ENCODE data around the gene C17orf50. TPM values are rescaled to one million over a fixed set of nuclear protein-coding genes. Genes with fewer than 3 reads are reported as not detected.

Gene C17orf50
- total RNA-seq, 1 donor from 2014 or later, result not detected

DNA sequence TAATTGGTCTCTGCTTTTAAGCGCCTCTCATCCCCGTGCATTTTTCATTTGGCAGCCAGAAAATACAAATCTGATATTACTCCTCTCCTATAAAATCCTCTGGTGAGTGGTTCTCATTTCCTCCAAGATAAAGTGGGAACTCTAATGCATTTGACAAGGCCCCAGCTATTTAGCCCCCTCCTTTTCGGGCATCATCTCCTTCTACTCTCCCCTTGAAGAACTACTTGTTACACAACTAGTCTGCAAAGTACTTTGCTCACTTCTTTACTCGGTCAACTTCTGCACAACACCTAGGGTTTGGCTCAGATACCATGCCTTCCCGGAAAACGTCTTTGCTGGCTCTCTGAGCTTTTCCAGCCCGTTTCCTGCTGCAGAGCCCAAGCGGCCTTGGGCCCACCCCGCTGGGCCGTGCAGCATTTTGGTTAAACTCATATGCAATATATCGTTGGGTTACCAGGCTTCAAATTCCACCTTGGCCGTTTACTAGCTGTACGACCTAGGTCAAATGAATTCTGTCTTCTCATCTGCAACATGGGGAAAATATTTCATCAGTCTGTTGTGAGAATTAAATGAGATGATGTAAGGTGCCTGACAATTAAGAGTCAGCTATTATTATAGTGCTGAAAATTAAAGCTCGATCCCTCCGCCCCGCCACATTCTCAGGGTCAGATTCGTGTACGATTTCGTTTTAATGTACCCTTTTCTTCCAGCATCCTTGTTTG is 47.7 kb downstream of the C17orf50 start:
- Histone ChIP-seq H3K4me1 (ENCODE audit: control insufficient read depth in 3 of 3, insufficient read depth in 3 of 3, low read length in 3 of 3) (peaks cover 13 to 23% (median 21%) of the 10 kb centered on the region in 3 donors), H3K36me3 (ENCODE audit: control insufficient read depth in 3 of 3, insufficient read depth in 3 of 3, low read length in 3 of 3) (no peaks in the 10 kb centered on the region), H3K9me3 (ENCODE audit: control insufficient read depth in 3 of 3, low read length in 3 of 3) (no peaks in the 10 kb centered on the region), H3K27me3 (ENCODE audit: control insufficient read depth in 3 of 3, insufficient read depth in 3 of 3, low read length in 3 of 3) (no peaks in the 10 kb centered on the region), H3K9ac (ENCODE audit: low read depth in 1 of 3, low read length in 3 of 3) (peak overlapping the region; percentile 95 to 98 (median 96)), H3K4me3 (ENCODE audit: low read length in 3 of 3) (peak overlapping the region; percentile 92 to 99 (median 99)), H3K27ac (ENCODE audit: low read depth, low read length) (peak overlapping the region; percentile 91)

- H3K27me3 ChIP-seq (ENCODE audit: control insufficient read depth in 3 of 3, insufficient read depth in 3 of 3, low read length in 3 of 3), result no peaks in the 10 kb centered on the region
- H3K4me3 ChIP-seq (ENCODE audit: low read length in 3 of 3), result peak within 1 kb of the TSS; percentile 99
- no peaks in the 10 kb centered on the region for H3K36me3 ChIP-seq (ENCODE audit: control insufficient read depth in 3 of 3, insufficient read depth in 3 of 3, low read length in 3 of 3)
- H3K4me1 ChIP-seq (ENCODE audit: control insufficient read depth in 3 of 3, insufficient read depth in 3 of 3, low read length in 3 of 3), result peaks cover 13 to 23% (median 21%) of the 10 kb centered on the region in 3 donors
- H3K27ac ChIP-seq (ENCODE audit: low read depth, low read length), result peak within 1 kb of the TSS; percentile 91
- H3K9me3 ChIP-seq (ENCODE audit: control insufficient read depth in 3 of 3, low read length in 3 of 3), result no peaks in the 10 kb centered on the region
- H3K9ac ChIP-seq (ENCODE audit: low read depth in 1 of 3, low read length in 3 of 3), result peak within 1 kb of the TSS; percentile 95 to 98 (median 96)
Measured at GRCh38 chr17:35808962-35809854, 48.5 kb downstream of the C17orf50 start, which contains the start of gene TAF15. TSS of gene TAF15 (plus strand) at chr17:35809484. CDS start at chr17:35809570, 86 bp downstream.

- Histone ChIP-seq H3K4me3 (ENCODE audit: low read length in 3 of 3) (peak overlapping the region; percentile 99), H3K4me1 (ENCODE audit: control insufficient read depth in 3 of 3, insufficient read depth in 3 of 3, low read length in 3 of 3) (peaks cover 13 to 23% (median 21%) of the 10 kb centered on the region in 3 donors), H3K9ac (ENCODE audit: low read depth in 1 of 3, low read length in 3 of 3) (peak overlapping the region; percentile 95 to 98 (median 96)), H3K27me3 (ENCODE audit: control insufficient read depth in 3 of 3, insufficient read depth in 3 of 3, low read length in 3 of 3) (no peaks in the 10 kb centered on the region), H3K27ac (ENCODE audit: low read depth, low read length) (peak overlapping the region; percentile 91), H3K36me3 (ENCODE audit: control insufficient read depth in 3 of 3, insufficient read depth in 3 of 3, low read length in 3 of 3) (no peaks in the 10 kb centered on the region), H3K9me3 (ENCODE audit: control insufficient read depth in 3 of 3, low read length in 3 of 3) (no peaks in the 10 kb centered on the region)
Measured at GRCh38 chr17:35809855-35810461, 49.3 kb downstream of the C17orf50 start.

DNA sequence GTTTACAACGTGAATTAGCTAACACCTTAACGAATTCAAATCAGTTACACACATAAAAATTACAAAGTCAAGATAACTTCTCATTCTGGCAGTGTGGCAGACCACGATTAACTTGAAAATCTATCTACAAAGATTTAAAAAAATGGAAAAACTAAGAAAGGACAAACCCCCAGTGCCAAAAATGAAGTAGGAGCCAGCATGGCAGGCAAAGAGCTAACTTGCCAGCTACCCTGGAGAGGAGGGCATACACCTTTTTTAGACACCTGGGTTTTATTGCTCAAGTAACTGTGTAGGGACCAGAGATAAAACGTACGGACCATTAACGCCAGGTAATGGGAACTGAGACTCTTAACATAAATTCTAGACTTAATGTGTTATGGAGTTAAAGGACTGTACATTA is 51.1 kb downstream of the C17orf50 start:
- H3K27ac ChIP-seq (ENCODE audit: low read depth, low read length), result no peak overlapping the region
- H3K27me3 ChIP-seq (ENCODE audit: control insufficient read depth in 3 of 3, insufficient read depth in 3 of 3, low read length in 3 of 3), result no peaks in the 10 kb centered on the region
- peaks cover 13 to 25% (median 23%) of the 10 kb centered on the region in 3 donors for H3K4me1 ChIP-seq (ENCODE audit: control insufficient read depth in 3 of 3, insufficient read depth in 3 of 3, low read length in 3 of 3)
- no peak overlapping the region for H3K4me3 ChIP-seq (ENCODE audit: low read length in 3 of 3)
- no peak overlapping the region for H3K9ac ChIP-seq (ENCODE audit: low read depth in 1 of 3, low read length in 3 of 3)
- peaks cover 0 to 4% (median 0%) of the 10 kb centered on the region in 3 donors for H3K36me3 ChIP-seq (ENCODE audit: control insufficient read depth in 3 of 3, insufficient read depth in 3 of 3, low read length in 3 of 3)
- no peaks in the 10 kb centered on the region for H3K9me3 ChIP-seq (ENCODE audit: control insufficient read depth in 3 of 3, low read length in 3 of 3)

- peaks cover 13 to 25% (median 23%) of the 10 kb centered on the region in 3 donors for H3K4me1 ChIP-seq (ENCODE audit: control insufficient read depth in 3 of 3, insufficient read depth in 3 of 3, low read length in 3 of 3)
- H3K27me3 ChIP-seq (ENCODE audit: control insufficient read depth in 3 of 3, insufficient read depth in 3 of 3, low read length in 3 of 3), result no peaks in the 10 kb centered on the region
- H3K27ac ChIP-seq (ENCODE audit: low read depth, low read length), result no peak overlapping the region
- no peak overlapping the region for H3K9ac ChIP-seq (ENCODE audit: low read depth in 1 of 3, low read length in 3 of 3)
- H3K36me3 ChIP-seq (ENCODE audit: control insufficient read depth in 3 of 3, insufficient read depth in 3 of 3, low read length in 3 of 3), result peaks cover 0 to 4% (median under 1%) of the 10 kb centered on the region in 3 donors
- H3K4me3 ChIP-seq (ENCODE audit: low read length in 3 of 3), result no peak overlapping the region
- no peaks in the 10 kb centered on the region for H3K9me3 ChIP-seq (ENCODE audit: control insufficient read depth in 3 of 3, low read length in 3 of 3)
Measured at GRCh38 chr17:35812456-35812855, 51.8 kb downstream of the C17orf50 start.

Other genes with a start within 250 kb of the C17orf50 start
- 0.52 TPM for gene SLFN12L, start 223.2 kb upstream of the C17orf50 start, total RNA-seq
- 1.0 TPM for gene SLFN14, start 200.1 kb upstream of the C17orf50 start, total RNA-seq
- gene PEX12, start 182.3 kb upstream of the C17orf50 start, total RNA-seq, result 4.7 TPM
- 45.4 TPM for gene AP2B1, start 173.6 kb upstream of the C17orf50 start, total RNA-seq
- gene RASL10B, start 29.2 kb upstream of the C17orf50 start, total RNA-seq, result 1.6 TPM
- not detected for gene GAS2L2, start 7.6 kb upstream of the C17orf50 start, total RNA-seq
- 4.2 TPM for gene MMP28, start 34.8 kb downstream of the C17orf50 start, total RNA-seq
- 53.8 TPM for gene TAF15, start 48.6 kb downstream of the C17orf50 start, total RNA-seq
- not detected for gene HEATR9, start 108.0 kb downstream of the C17orf50 start, total RNA-seq
- gene CCL5, start 119.5 kb downstream of the C17orf50 start, total RNA-seq, result 0.52 TPM
- gene RDM1, start 169.9 kb downstream of the C17orf50 start, total RNA-seq, result not detected
- not detected for gene LYZL6, start 182.8 kb downstream of the C17orf50 start, total RNA-seq
- not detected for gene CCL16, start 220.6 kb downstream of the C17orf50 start, total RNA-seq
- gene CCL14, start 225.8 kb downstream of the C17orf50 start, total RNA-seq, result 1.6 TPM
- gene CCL15, start 240.7 kb downstream of the C17orf50 start, total RNA-seq, result not detected